Measurements from ENCODE around the gene PAX3.

DNA sequence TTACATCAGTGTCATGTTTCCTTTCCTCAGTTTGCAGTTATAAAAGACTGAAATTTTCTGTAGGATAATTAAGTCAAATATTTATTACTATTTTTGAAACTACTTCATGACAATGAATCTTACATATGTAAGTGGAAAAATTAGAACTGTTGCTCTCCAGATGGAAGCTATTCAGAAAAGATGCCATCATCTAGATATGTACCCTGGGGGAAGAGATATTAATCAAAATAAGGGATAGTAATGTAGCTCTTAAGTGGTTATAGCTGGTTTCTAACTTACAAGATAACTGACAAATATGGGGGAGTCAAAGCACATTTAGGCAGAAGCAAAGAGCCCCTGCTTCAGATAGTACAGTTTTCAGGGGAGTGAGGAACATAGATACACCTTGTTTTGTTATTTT lies 38.1 kb upstream of the PAX3 start:
- no peak for TF ChIP-seq JUND (IDR thresholded peaks at IDR 0.05)
- TF ChIP-seq, protein P1, sequence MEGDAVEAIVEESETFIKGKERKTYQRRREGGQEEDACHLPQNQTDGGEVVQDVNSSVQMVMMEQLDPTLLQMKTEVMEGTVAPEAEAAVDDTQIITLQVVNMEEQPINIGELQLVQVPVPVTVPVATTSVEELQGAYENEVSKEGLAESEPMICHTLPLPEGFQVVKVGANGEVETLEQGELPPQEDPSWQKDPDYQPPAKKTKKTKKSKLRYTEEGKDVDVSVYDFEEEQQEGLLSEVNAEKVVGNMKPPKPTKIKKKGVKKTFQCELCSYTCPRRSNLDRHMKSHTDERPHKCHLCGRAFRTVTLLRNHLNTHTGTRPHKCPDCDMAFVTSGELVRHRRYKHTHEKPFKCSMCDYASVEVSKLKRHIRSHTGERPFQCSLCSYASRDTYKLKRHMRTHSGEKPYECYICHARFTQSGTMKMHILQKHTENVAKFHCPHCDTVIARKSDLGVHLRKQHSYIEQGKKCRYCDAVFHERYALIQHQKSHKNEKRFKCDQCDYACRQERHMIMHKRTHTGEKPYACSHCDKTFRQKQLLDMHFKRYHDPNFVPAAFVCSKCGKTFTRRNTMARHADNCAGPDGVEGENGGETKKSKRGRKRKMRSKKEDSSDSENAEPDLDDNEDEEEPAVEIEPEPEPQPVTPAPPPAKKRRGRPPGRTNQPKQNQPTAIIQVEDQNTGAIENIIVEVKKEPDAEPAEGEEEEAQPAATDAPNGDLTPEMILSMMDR (IDR thresholded peaks at IDR 0.05 in 2 of 3, conservative IDR thresholded peaks at IDR 0.05 in 1 of 3; ENCODE audit: borderline replicate concordance in 1 of 3, insufficient read depth in 1 of 3, low read depth in 2 of 3, low read length in 2 of 3): no peak
- no peak for TF ChIP-seq EZH2phosphoT487 (IDR thresholded peaks at IDR 0.05; ENCODE audit: borderline replicate concordance)
- TF ChIP-seq ELF1 (IDR thresholded peaks at IDR 0.05; ENCODE audit: borderline replicate concordance, low read depth): no peak
- TF ChIP-seq MAX (IDR thresholded peaks at IDR 0.05): no peak
